ENCODE measurements around the gene TBXAS1.
"Not testable (repeated sequence)": the region's sequence is repeated elsewhere in the genome, so short reads cannot be mapped to it uniquely, and the experiment has no call there.

TBXAS1 gene

DNA sequence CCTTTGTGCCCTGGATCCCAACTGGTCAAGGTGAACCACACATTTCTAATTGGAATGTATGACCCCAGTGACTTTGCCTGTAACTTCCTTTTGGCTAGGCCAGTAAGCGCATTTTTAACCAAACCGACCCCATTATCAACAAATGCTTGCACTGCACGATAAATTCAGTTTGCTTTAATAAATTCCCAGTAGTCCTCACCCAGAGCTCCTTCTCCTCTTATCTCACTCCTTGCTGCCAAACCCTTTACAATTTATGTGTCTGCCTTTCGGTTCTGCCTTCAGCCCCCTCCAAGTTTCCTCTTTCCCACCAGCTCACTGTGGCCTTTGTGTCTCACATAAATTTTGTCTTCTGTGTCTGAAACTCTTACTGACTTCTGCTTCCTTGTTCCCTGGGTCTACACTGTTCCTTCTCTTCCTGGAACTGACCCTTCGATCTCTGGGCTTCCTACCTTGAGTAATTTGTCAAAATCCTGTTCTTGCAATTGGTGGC is 59.0 kb downstream of the TBXAS1 start:
- peak in 4 of 56 donors; percentile 2 to 6 (median 3) for DNase-seq

DNA sequence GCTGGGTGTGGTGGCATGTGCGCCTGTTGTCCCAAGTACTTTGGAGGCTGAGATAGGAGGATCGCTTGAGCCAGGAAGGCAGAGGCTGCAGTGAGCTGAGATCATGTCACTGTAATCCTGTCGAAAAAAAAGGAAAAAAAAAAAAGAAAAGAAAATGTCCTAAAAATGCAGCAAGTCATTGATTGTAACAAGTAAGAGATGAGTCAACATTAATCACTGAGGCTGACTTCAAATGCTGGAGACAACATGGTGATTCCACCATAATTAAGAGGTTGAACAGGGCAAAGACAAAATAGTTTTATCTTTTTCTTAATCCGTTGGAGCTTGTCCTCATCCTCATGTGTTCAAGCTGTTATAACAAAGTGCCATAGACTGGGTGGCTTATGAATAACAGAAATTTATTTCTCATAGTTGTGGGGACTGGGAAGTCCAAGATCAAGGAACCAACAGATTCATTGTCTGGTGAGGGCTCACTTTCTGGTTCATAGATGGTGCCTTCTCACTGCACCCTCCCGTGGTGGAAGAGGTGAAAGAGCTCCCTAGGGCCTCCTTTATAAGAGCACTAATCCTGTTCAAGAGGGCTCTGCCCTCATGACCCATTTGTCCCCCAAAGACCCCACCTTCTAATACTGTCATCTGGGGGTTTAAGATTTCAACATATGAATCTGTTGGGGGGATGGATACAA is 60.3 kb downstream of the TBXAS1 start:
- no peak for DNase-seq

DNA sequence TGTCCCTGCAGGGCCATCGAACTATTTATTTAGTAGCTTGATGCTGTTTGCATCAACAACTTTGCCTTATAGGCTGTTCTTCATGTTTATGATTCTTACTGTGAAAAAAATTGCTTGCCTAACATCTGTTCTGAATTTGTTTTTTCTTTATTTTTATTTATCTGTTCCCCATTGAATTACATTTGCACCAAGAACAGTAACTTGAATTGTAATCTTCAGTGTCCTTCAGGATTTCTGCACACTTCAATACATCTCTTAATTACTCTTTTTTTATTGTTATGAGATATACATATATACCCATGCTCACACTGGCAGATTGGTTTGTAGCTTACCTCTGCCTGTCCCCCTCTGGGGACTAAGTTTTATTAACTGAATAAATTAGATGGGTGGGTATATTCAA is 64.4 kb downstream of the TBXAS1 start:
- no peak for DNase-seq

DNA sequence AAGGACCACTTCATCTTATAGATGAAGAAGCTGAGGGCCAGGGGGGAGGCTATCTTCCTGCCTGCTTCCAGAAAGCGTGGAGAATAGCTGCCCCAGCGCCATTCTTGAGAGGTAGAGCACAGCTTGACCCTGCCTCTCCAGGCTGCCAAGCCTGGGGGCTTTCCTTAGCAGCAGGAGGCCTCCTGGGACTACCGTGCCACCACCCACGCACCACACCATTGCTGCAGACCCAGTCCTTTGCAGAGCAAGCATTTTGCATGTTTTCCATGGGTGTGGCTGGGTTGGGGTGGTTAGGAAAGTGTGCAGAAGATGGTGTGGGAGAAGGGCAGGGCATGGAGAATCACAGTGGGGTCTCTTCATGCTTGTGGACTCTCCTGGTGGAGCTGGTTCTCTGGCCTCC is 64.9 kb downstream of the TBXAS1 start:
- no peak for DNase-seq

GRCh38 chr7:139895141-139895829 is 66.2 kb downstream of the TBXAS1 start:
- no peak for DNase-seq

- no peak for DNase-seq
These were observed 67.2 kb downstream of the TBXAS1 start for GRCh38 chr7:139896288-139896687.

DNA sequence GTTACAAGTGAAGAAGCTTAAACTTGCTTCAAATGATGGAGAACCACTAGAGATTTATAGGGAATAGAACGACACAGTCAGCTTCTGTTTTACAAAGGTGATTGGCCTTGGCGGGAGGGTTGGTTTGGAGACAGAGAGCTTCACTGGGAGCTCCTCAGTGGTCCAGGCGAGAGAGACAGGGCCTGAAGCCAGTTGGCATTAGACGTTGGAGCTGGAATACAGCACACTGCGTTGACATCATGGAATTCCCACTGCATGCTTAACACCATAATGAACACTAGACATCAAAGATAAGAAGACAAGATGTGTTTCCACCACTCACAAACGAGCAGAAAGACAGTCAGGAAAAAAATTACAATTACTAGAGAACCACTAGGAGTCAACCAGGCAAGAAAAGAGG is 67.8 kb downstream of the TBXAS1 start:
- no peak for DNase-seq

DNA sequence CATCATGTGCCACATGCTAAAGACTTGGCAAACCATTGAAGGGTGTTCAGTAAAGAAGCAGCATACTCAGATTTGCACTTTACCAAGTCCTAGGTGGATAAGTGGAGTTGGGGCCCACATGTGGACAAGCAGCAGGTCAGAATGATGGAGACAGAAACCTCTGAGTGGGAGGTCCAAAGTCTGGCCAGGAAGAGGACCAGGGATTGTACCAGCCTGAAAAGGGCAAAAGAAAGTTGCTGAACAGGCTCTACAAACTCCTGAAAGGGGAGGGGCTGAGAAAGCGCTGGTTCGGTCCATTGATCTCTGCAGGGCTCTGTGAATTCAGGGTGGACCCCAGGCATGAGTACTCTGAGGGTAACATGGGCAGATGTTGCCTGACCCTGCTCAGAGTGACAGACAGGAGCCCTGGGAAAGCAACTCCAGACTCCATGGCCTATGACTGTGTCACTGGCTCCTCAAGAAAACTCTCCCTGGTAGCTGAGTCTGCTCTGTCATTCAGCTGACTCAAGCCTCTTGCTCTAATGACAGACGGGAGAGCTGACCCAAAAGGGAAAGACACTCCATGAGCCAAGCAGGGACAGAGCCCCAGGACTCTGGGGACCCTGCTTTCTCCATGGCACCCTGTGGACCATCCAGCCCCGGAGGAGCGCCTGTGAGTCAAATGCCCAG is 68.5 kb downstream of the TBXAS1 start:
- no peak for DNase-seq

- DNase-seq, result no peak
These were observed 69.4 kb downstream of the TBXAS1 start for GRCh38 chr7:139898483-139898882.

DNA sequence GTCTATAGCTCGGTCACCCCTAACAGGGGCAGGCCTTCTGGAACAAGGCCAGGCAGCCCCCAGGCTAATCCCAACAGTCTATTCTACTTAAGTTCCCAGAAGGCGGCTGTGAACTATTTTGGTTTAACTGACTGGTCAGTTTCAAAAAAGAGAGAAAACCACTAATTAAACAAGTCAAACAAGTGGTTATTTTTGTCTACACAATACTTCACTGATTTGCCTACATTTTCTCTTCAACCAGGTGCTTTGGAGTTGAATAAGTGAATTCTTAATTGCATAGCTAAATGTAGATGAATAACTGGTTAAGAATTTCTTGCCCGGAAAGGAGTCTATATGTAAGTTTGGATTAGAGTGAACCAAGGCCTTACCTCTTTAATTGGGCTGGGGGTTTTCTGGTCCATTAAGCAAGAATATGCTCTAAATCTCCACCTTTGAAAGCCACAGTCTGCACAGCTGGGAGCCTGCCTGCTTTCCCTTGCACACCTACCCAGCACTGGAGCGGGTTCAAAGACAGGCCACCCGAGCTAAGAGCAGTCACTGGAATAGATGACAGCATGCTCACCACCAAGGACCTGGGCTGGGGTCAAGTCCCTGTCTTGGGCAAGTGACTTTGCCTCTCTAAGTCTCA is 70.4 kb downstream of the TBXAS1 start:
- no peak for DNase-seq

DNA sequence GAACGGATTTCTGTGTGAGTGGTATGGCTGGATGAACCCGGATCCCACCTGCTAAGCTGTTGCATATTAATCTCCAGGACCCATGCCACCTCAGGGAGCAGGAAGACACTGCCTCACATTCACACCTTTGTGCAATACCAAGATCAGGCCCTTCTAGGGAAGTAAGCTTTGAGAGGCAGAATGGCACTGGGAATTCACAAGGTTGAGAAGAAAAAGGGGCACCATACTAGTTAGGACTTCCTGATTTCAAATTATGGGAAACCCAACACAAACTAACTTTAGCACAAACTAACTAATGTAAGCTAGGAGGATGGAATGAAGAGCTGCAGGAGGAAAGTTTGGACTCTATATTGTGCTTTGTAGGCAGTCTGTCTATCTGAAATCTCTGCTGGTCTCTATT is 71.3 kb downstream of the TBXAS1 start:
- no peak for DNase-seq

DNA sequence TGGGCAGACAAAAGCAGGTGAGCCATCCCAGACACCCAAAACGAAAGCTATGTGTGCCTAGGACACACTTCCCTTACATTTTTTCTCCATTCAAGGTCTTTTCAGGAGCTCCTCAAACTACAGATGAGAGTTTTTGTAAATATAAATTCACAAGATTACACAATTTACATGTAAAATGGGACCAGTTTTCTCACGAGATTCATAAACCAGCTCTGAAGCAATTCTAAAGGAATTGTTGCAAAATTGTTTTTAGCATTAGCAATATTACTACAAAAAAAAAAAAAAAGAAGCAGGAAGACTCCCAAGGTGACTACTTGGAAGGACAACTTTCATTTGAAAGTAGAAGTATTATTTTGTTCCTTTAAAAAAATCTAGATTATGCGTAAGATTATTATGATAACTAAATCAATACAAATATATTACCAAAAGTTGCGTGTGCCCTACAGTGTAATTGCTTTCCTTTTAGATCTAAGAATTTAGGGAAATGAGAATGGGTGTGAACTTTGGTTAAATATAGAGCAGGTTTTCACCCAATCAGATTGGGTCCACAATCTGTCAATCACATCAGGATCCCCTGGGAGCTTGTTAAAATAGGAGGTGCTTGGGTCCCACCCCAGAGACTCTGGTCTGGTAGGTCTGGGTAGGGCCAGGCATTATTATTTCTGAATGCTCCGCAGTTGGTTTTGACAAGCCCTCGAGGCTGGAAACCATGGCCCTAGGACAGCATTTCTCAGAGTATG is 72.2 kb downstream of the TBXAS1 start:
- no peak for DNase-seq

- DNase-seq, result no peak
These were observed 72.8 kb downstream of the TBXAS1 start for GRCh38 chr7:139901901-139902300.

- no peak for DNase-seq
These were observed 73.5 kb downstream of the TBXAS1 start for GRCh38 chr7:139902436-139903102.

- DNase-seq, result not testable (repeated sequence)
These were observed 74.0 kb downstream of the TBXAS1 start for GRCh38 chr7:139903103-139903477.

DNA sequence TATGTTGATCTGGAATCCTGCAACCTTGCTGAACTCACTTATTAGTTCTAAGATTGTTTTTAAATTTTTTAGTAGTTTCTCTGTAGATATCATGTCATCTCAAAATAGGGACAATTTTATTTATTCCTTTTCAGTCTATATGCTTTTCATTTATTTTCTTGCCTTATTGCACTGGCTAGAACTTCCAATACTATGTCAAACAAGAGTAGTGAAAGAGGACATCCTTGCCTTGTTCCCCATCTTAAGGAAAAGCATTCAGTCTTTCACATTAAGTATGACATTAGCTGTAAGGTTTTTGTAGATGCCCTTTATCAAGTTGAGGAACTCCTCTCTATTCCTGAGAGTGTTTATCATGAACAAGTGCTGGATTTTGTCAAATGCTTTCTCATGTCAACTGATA is 77.8 kb downstream of the TBXAS1 start:
- DNase-seq, result no peak

DNA sequence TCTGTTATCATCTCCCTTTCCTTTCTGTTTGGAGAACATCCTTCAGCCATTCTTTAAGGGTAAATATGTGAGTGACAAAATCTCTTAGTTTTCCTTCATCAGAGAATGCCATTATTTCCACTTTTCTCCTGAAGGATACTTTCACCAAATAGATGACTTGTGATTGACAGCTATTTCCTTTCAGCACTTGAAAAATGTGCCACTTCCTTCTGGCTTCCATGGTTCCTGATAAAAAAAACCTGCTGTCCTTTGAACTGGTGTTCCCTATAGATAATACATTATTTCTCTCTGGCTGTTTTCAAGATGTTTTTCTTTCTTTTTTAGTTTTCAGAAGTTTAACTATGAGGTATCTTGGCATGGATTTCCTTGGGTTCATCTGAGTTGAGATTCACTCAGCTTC is 79.7 kb downstream of the TBXAS1 start:
- DNase-seq, result no peak

GRCh38 chr7:139909379-139910050 is 80.5 kb downstream of the TBXAS1 start:
- DNase-seq, result no peak

DNA sequence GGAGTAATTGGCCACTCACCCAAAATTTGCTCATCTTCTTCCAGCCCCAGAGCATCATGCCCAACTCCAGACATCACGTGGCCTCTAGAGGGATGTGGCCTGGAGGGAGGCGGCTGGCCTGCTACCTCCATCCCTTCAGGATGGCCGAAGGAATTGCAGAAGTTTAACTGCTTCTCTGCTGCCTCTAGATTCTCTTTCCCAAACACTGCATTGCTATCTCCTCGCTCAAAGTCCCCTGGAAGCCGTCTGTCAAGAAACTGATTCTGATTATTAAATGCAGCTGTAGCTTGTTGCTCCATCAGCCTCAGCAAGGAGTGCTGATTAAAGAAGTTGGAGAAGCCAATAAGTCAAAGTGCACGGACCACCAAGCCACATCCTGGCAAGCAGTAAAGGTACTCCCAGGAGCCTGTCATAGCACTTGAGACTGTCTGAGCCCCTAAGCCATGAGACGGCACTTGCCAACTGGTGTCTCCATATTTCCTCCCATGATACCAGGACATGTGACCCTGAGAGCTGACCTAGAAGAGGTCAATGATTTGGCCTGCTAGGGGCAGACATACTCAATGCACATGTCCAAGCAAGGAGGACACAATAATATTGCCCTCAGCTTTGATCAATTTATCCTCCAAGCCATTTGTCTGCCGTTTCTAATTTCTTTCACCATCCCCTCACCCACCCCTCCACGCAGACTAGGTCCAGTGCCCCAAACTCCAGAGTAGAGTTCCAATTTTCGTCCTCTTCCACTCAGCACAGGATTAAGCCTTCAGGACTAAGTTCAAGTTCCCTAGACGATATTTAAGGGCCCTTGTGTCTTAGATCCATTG is 84.2 kb downstream of the TBXAS1 start:
- no peak for DNase-seq

DNA sequence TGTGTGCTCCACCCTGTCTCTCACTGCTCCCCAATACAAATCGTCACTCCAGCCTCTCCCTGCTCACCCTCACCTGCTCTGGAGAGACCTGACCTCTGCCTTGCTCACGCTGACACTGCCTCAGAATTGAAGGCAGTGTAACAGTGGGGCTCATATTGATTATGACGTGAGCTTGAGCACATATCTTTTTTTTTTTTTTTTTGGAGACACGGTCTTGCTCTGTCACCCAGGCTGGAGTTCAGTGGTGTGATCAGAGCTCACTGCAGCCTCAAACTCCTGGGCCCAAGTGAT is 84.7 kb downstream of the TBXAS1 start:
- no peak for DNase-seq
